ENCODE measurements around the gene POLE2. TPM values are rescaled to one million over a fixed set of nuclear protein-coding genes. Genes with fewer than 3 reads are reported as not detected.

POLE2 gene
- total RNA-seq, 1 donor from 2014 or later = 66.9 TPM

DNA sequence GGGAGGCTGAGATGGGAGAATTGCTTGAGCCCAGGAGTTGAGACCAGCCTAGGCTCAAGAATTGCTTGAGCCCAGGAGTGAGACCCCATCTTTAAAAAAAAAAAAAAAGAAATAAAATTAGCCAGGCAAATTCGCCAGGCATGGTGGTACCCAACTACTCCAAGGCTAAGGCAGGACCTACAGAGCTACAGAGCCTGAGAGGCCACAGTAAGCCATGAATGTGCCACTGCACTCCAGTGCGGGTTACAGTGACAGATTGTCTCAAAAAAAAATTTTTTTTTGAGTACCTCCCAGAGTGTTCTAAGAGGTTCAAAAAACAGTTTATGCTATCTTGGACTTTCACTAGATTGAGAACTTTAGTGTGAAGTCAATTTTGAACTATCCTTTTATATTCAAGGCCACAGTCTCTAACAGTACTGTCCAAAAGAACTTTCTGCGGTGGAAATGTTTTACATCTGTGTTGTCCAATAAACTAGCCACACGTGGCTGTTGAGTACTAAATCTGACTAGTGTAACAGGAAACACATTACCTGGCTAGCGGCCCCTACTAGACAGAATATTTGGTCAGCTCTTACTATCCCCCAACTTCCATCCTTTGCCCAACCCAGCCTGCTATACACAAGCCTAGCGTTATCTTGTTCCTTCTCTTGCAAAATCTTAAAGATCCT lies 70.0 kb downstream of the POLE2 start:
- Histone ChIP-seq H3K4me3 (no peak overlapping the region), H3F3A (ENCODE audit: low read depth) (peaks cover 44% of the 10 kb centered on the region), H3K4me2 (no peak overlapping the region), H3K27me3 (no peaks in the 10 kb centered on the region), H3K9me3 (ENCODE audit: low read depth) (no peaks in the 10 kb centered on the region), H3K9ac (no peak overlapping the region), H3K79me2 (ENCODE audit: low read depth) (peaks cover 53% of the 10 kb centered on the region), H2AFZ (replicated peaks) (no peak overlapping the region), H3K4me1 (peaks cover 22% of the 10 kb centered on the region), H3K36me3 (peaks cover 8% of the 10 kb centered on the region), H3K27ac (no peak overlapping the region), H4K20me1 (ENCODE audit: low read depth) (peaks cover 37% of the 10 kb centered on the region)
- H3K27ac Mint-ChIP-seq = no peak overlapping the region
- no peak for TF ChIP-seq EZH2phosphoT487 (IDR thresholded peaks at IDR 0.05)
- TF ChIP-seq, protein P1, sequence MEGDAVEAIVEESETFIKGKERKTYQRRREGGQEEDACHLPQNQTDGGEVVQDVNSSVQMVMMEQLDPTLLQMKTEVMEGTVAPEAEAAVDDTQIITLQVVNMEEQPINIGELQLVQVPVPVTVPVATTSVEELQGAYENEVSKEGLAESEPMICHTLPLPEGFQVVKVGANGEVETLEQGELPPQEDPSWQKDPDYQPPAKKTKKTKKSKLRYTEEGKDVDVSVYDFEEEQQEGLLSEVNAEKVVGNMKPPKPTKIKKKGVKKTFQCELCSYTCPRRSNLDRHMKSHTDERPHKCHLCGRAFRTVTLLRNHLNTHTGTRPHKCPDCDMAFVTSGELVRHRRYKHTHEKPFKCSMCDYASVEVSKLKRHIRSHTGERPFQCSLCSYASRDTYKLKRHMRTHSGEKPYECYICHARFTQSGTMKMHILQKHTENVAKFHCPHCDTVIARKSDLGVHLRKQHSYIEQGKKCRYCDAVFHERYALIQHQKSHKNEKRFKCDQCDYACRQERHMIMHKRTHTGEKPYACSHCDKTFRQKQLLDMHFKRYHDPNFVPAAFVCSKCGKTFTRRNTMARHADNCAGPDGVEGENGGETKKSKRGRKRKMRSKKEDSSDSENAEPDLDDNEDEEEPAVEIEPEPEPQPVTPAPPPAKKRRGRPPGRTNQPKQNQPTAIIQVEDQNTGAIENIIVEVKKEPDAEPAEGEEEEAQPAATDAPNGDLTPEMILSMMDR (IDR thresholded peaks at IDR 0.05) = no peak
- no peak for TF ChIP-seq EZH2 (IDR thresholded peaks at IDR 0.05)
- peaks cover 5% of the 10 kb centered on the region for H3K27me3 Mint-ChIP-seq (ENCODE audit: insufficient read depth, low read depth)
- no peak for DNase-seq (ENCODE audit: low spot score)
- H3K9me3 Mint-ChIP-seq = no peaks in the 10 kb centered on the region
- peaks cover 23% of the 10 kb centered on the region for H3K36me3 Mint-ChIP-seq
- H3K4me1 Mint-ChIP-seq = peaks cover 30% of the 10 kb centered on the region
- H3K4me3 Mint-ChIP-seq = no peak overlapping the region

DNA sequence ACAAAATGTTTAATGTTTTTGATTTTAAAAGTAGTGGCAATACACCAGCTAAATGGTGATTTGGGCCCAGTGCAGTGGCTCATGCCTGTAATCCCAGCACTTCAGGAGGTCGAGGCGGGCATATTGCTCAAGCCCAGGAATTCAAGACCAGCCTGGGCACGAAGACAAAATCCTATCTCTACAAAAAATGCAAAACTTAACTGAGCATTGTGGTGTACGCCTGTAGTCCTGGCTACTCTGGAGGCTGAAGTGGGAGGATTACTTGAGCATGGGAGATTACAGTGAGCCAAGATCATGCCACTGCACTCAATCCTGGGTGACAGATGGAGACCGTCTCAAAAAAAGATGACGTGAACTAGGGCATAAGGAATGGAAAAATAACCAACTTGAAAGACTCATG lies 72.2 kb downstream of the POLE2 start:
- no peak overlapping the region for H3K27ac ChIP-seq
- H3K9me3 Mint-ChIP-seq = no peaks in the 10 kb centered on the region
- peaks cover 21% of the 10 kb centered on the region for H3K36me3 Mint-ChIP-seq
- peaks cover 5% of the 10 kb centered on the region for H3K27me3 Mint-ChIP-seq (ENCODE audit: insufficient read depth, low read depth)
- H3K36me3 ChIP-seq = peaks cover 4% of the 10 kb centered on the region
- no peak overlapping the region for H3K27ac Mint-ChIP-seq
- TF ChIP-seq, protein P1 (IDR thresholded peaks at IDR 0.05) = no peak
- no peak for TF ChIP-seq EZH2phosphoT487 (IDR thresholded peaks at IDR 0.05)
- TF ChIP-seq EZH2 (IDR thresholded peaks at IDR 0.05) = no peak
- H3K4me1 Mint-ChIP-seq = peaks cover 17% of the 10 kb centered on the region
- H3K4me3 ChIP-seq = no peak overlapping the region
- H4K20me1 ChIP-seq (ENCODE audit: low read depth) = peaks cover 19% of the 10 kb centered on the region
- no peak overlapping the region for H2AFZ ChIP-seq (replicated peaks)
- DNase-seq (ENCODE audit: low spot score) = no peak
- peaks cover 39% of the 10 kb centered on the region for H3F3A ChIP-seq (ENCODE audit: low read depth)
- no peak overlapping the region for H3K4me2 ChIP-seq
- peaks cover 48% of the 10 kb centered on the region for H3K79me2 ChIP-seq (ENCODE audit: low read depth)
- H3K27me3 ChIP-seq = no peaks in the 10 kb centered on the region
- no peak overlapping the region for H3K9ac ChIP-seq
- no peak overlapping the region for H3K4me3 Mint-ChIP-seq
- H3K4me1 ChIP-seq = peaks cover 7% of the 10 kb centered on the region
- H3K9me3 ChIP-seq (ENCODE audit: low read depth) = no peaks in the 10 kb centered on the region

DNA sequence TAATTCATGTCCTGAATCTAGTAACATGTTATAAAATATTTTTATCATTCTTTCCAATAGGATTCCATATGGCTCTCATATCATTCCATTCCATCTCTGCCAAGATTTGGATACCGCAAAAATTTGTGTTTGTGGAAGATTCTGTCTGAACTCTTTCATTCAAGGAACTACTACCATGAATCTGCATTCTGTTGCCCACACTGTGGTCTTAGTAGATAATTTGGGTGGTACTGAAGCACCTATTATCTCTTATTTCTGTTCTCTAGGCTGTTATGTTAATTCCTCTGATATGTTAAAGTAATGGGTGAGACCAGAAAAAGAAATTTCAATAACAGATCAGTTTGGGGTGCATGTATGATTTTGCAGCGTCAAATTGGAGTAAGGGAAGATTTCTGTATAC lies 73.8 kb downstream of the POLE2 start:
- no peak for TF ChIP-seq EZH2 (IDR thresholded peaks at IDR 0.05)
- TF ChIP-seq, protein P1 (IDR thresholded peaks at IDR 0.05) = no peak
- TF ChIP-seq EZH2phosphoT487 (IDR thresholded peaks at IDR 0.05) = no peak

More for the DNA sequence above, 73.8 kb downstream of the POLE2 start:
- no peaks in the 10 kb centered on the region for H3K9me3 Mint-ChIP-seq
- no peak for DNase-seq (ENCODE audit: low spot score)
- peaks cover 31% of the 10 kb centered on the region for H3F3A ChIP-seq (ENCODE audit: low read depth)
- peaks cover 9% of the 10 kb centered on the region for H3K4me1 Mint-ChIP-seq
- H3K4me3 Mint-ChIP-seq = no peak overlapping the region
- no peak overlapping the region for H2AFZ ChIP-seq (replicated peaks)
- no peak overlapping the region for H3K4me3 ChIP-seq
- H3K27ac Mint-ChIP-seq = no peak overlapping the region
- H3K27ac ChIP-seq = no peak overlapping the region
- no peak overlapping the region for H3K4me2 ChIP-seq
- peaks cover 36% of the 10 kb centered on the region for H3K79me2 ChIP-seq (ENCODE audit: low read depth)
- H3K9ac ChIP-seq = no peak overlapping the region
- peaks cover 25% of the 10 kb centered on the region for H3K36me3 Mint-ChIP-seq
- H3K36me3 ChIP-seq = peaks cover 4% of the 10 kb centered on the region
- H4K20me1 ChIP-seq (ENCODE audit: low read depth) = peaks cover 11% of the 10 kb centered on the region
- peaks cover 2% of the 10 kb centered on the region for H3K4me1 ChIP-seq
- no peaks in the 10 kb centered on the region for H3K9me3 ChIP-seq (ENCODE audit: low read depth)
- H3K27me3 ChIP-seq = no peaks in the 10 kb centered on the region
- H3K27me3 Mint-ChIP-seq (ENCODE audit: insufficient read depth, low read depth) = no peaks in the 10 kb centered on the region

Measured in neural progenitor cell (in vitro differentiated cells).